K562 (cell line): Measurements from ENCODE around the gene AGPAT2. TPM values are rescaled to one million over a fixed set of nuclear protein-coding genes. Genes with fewer than 3 reads are reported as not detected.

ENCODE experiments used
- CREB5 ChIP-seq: fragments of 250-450 bp; sonication (Bioruptor Pico); IDR thresholded peaks from 2 replicates; pipeline ENCODE4 v1.5.0; 2020; ENCODE audit warnings: mild to moderate bottlenecking
- ZBTB49 ChIP-seq: sonication (generic); formaldehyde crosslinking; IDR thresholded peaks from 2 replicates; pipeline ENCODE4 v1.8.0; 2022; ENCODE audit warnings: missing genetic modification reagents, mild to moderate bottlenecking, borderline replicate concordance
- polyA plus RNA-seq, 8 experiments: library from polyadenylated mRNA; depleted of rRNA in 4 of 8; stranded (reverse) in 5 of 8; unstranded in 3 of 8; fragments of >200 nt; fragmentation: Nextera tagmentation in 2 of 8; fragmentation: Illumina TruSeq in 1 of 8; extraction: Ambion mirVana in 2 of 8; extraction: Trizol in 1 of 8; gene quantifications; 2 replicates each; pipeline versions ENCODE4 v1.2.1 to v1.2.3, GENCODE V29; 2011 to 2014; ENCODE audit warnings: inconsistent platforms in 1 of 8, missing spikeins in 1 of 8
- total RNA-seq, 7 experiments: library from RNA; depleted of rRNA in 6 of 7; stranded (reverse); fragments of >200 nt in 6 of 7; fragmentation: Illumina TruSeq in 2 of 7; extraction: Trizol in 2 of 7; gene quantifications; 2 replicates each; pipeline versions ENCODE4 v1.2.1 to v1.2.3, GENCODE V29; 2011 to 2021; ENCODE audit warnings: low replicate concordance in 1 of 7

AGPAT2 gene
- total and polyA plus RNA-seq, 9 of the 15 experiments (the other 6 are each of a cell fraction or from before 2014, with no cell fraction given): 0.13 to 54.5 (median 23.9) TPM

GRCh38 chr9:136646827-136647711, 40.2 kb downstream of the AGPAT2 start (continued):
- TF ChIP-seq ZBTB49 (no peak), CREB5 (CRISPR knock-in tag) (no peak)
